Measurements from ENCODE around the gene TEAD1.
A peak's percentile ranks its signal among the peaks of the same experiment; 100 is the strongest.

TEAD1 gene

DNA sequence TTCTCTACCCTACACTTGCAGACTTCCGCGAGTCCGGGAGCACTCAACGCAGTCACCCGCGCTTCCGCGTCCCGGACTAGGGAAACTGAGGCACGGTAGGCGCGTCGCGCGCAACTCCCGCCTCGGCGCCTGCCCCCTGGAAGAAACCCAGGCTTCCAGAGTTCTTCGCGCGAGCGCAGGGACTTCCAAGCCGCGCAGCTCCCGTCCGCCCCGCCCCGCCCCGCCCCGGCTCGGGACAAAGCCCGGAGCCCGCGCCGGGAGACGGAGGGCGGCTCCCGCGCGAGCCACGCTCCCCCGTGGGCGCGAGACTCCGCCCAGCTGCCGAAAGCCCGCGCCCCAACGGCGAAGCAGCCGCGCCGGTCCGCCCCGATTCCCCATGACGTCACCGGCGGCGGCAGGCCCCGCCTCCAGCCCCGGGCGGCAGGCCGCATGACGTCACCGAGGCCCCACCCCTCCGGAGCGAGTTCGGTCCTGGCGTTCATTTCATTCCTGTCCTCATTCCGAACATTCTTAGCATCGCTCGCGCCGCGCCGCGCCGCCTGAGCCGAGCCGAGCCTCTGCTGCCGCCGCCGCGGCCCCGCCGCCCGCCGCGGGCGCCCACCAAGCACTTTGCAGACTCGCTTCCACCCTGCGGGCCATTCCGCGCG is at the start of gene TEAD1:
Gene TEAD1, plus strand, starts transcription at position 498 of the 647 bp plus-strand sequence.
- DNase-seq = peak; percentile 69

- no peak for DNase-seq
Measured at GRCh38 chr11:12624595-12624994, 49.6 kb upstream of the TEAD1 start.

GRCh38 chr11:12625438-12626071 is 48.7 kb upstream of the TEAD1 start:
- DNase-seq = no peak

GRCh38 chr11:12626616-12627015 is 47.6 kb upstream of the TEAD1 start:
- no peak for DNase-seq

DNA sequence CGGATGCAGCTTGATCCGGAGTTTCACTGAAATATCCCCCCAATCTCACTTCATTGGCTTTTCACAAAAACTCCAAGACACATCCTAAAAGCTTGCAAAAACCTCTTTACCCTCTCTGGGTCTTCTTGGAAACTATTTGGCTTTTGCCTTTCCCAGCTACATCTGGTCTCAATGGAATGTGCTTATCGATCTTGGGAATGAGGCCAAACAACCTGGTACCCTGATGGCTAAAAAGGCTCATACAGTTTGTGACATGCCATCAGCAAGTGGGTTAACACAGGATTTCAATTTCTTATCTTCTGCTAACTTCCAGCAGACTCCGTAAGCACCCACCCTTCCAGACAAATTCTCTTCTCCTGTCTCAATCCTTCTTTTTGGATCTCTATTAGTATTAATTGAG is 45.9 kb upstream of the TEAD1 start:
- DNase-seq = no peak

GRCh38 chr11:12629601-12630313 is 44.5 kb upstream of the TEAD1 start:
- no peak for DNase-seq

DNA sequence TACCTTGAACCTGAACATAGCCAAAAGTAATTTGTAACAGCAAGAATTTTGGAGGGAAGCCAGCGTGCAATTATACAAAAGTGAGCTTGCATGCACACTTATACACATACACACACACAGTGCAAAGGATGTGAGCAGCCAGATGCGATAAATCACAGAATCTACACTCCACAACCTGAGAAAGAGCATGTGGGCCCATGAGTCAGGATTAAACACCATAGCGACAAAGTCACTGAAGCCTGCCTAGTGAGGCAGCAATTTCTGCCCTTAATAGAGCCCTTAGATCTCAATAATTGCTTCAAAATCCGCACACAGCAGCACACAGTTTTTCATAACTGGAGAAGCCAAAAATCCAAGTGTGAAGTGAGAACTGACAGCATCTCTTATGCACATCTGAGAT is 42.6 kb upstream of the TEAD1 start:
- no peak for DNase-seq

DNA sequence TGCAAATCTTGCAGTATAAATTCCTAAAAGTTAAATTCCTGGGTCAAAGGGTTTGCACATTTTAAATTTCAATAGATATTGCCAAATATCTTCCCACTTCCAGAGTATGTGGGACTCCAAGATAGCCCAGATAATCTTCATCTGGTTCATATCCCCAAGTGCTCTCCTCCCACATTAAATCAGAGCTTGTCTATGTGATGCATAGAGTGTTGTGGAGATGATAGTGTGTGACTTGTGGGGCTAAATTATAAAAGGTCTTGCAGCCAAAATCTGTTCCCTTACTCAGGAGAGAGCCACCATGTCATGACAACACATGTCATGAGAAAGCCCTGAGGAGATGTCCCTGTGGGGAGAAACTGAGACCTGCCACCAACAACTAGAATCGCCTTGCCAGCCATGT is 39.9 kb upstream of the TEAD1 start:
- DNase-seq = no peak

GRCh38 chr11:12636871-12637410 is 37.3 kb upstream of the TEAD1 start:
- no peak for DNase-seq

- DNase-seq = no peak
Measured at GRCh38 chr11:12639388-12639787, 34.8 kb upstream of the TEAD1 start.

GRCh38 chr11:12640355-12640754 is 33.9 kb upstream of the TEAD1 start:
- DNase-seq = no peak

GRCh38 chr11:12640926-12641849 is 33.0 kb upstream of the TEAD1 start:
- no peak for DNase-seq

- DNase-seq = no peak
Measured at GRCh38 chr11:12642040-12642439, 32.2 kb upstream of the TEAD1 start.

DNA sequence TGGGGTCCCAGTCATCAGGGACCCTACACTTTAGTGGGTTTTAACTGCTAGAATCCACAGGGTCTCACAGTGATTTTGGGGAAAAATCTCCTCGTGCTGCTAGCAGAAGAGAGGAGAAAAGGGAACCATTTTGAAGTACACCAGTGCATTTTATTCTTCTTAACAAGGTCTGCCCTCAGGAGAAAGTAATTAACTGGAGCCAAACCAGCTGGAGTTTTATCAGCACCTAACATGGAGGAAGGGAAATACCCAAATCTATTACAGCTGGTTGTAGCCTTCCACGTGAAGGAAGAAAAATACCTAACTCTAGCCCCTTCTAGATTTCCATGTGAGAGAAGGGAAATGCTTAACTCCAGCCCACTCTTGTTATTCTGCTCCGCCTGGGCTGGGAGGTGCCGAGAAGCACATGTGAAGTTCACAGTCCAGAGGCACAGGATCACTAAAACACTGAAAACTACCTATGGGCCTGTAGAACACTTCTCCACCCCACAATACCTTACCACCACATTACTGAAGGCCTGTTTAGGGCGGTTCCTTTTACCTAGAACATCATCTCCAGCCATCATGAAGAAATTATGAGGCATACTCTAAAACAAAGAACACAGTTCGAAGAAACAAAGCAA is 31.3 kb upstream of the TEAD1 start:
- no peak for DNase-seq

DNA sequence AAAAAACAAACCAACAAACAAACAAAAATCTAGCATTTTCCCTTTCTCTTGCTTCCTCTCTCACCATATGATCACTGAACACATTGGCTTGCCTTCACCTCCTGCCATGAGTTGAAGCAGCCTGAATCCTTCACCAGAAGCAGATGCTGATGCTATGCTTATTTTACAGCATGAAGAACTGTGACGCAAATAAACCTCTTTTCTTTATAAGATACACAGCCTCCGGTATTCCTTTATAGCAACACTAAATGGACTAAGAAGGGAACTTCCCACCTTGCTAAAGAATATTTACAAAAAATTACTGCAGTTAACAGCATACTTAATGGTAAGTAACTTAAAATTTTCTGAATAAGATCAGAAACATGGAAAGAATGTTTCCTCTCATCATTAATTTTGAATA is 27.7 kb upstream of the TEAD1 start:
- no peak for DNase-seq

- DNase-seq = no peak
Measured at GRCh38 chr11:12653729-12654128, 20.5 kb upstream of the TEAD1 start.

GRCh38 chr11:12655842-12656241 is 18.4 kb upstream of the TEAD1 start:
- DNase-seq = no peak

DNA sequence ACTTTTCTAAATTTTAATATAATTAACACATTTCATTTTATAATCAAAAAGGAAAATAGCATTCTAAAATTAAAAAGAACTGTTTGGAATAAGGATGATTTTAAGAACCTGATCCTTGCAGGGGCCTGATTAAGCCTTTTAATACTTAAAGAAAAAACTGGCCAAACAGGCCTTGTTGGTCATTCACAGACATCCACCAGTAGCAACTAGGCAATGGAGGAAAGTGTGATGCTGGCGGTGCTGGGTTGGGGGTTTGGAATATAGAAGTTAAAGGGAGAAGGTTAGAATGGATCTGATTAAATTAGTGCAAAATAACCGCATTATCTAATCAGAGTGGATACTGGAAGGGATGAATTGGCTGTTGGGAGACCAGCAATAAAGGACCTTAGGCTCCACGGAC is 16.9 kb upstream of the TEAD1 start:
- DNase-seq = no peak

DNA sequence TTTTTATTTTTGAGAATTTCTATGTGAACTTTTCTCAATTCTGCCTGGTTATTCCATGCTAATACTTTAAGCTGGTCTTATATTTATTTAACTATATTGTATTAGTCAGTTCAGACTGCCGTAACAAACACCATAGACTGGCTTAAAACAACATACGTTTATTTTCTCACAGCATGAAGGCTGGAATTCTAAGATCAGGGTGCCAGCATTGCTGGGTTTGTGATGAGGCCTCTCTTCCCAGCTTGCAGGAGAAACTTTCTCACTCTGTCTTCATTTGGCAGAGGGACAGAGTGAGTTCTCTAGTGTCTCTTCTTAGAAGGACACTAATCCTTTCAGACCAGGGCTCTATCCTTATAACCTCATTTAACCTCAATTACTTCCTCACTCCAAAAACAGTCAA is 16.2 kb upstream of the TEAD1 start:
- no peak for DNase-seq

DNA sequence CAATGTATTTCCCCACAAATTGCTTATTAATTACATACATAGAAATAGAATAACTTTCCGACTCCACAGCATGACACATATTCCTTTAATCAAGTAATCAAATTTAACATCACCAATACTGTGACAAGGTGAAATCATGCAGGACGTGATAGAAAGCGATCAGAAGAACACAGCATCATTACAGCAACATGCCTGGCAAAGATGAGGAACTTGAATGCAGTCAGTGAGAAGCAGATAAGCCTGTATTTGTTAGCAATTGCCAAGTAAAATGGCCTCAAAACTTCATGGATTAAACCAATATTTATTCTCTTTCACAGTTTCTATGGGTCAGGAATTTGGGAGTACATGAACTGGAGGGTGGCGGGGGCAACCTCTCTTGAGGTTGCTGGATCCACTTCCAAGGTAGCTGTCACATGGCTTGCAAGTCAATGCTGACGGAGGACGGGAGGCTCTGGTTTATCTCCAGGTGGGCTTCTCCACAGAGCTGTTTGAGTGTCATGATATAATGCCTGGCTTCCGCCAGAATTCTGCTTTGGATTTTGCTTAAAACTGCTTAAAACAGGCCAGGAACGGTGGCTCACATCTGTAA is 12.0 kb upstream of the TEAD1 start:
- no peak for DNase-seq

- DNase-seq = no peak
Measured at GRCh38 chr11:12664385-12664784, 9.8 kb upstream of the TEAD1 start.

DNA sequence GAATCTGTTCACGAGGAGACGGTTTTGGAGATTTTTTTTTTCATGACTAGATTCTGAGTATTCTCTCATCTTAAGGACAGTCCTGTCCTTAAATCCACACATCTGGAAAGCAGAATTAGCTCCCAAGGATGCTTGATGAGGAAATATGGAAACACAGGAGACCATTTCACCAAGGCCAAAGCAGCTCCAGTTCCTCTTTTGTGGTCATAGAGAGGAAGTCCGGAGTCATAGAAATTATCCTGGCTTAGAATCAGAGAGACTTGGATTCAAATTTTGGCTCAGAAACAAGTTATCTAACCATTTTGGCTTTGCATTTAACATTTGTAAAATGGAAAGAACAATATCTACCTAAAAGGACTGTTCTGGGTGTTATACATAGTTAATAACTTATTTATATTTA is 7.3 kb upstream of the TEAD1 start:
- no peak for DNase-seq

All from SHP77 treated with DMSO at 0.1 percent for 48 hours (cell line).